ENCODE measurements around the gene EPS8L2. TPM values are rescaled to one million over a fixed set of nuclear protein-coding genes. Genes with fewer than 3 reads are reported as not detected.

EPS8L2 gene
- total RNA-seq, 4 donors from 2014 or later, result 163 to 367 (median 238) TPM

- H3K4me3 ChIP-seq, result no peak overlapping the region
- TF ChIP-seq POLR2A (IDR thresholded peaks at IDR 0.05) (no peak), CTCF (IDR thresholded peaks at IDR 0.05) (no peak)
- peaks cover 9 to 40% (median 12%) of the 10 kb centered on the region in 3 donors for H3K4me1 ChIP-seq
- 84% methylated on average over 7 of the region's 32 CpGs; no CpG with 5 or more reads in 1 of the 2 donors for WGBS, 2 donors
- no peak for DNase-seq
- H3K9me3 ChIP-seq, result no peaks in the 10 kb centered on the region
- H3K36me3 ChIP-seq, result peaks cover 15 to 90% (median 34%) of the 10 kb centered on the region in 3 donors
- no peak overlapping the region for H3K27ac ChIP-seq
- intact Hi-C loops (cut with DNase I), result no loop called here
- H3K27me3 ChIP-seq, result no peaks in the 10 kb centered on the region
Measured at GRCh38 chr11:770642-771616, 64.9 kb downstream of the EPS8L2 start.

GRCh38 chr11:771617-772204 is 65.7 kb downstream of the EPS8L2 start:
- no peaks in the 10 kb centered on the region for H3K9me3 ChIP-seq
- no peak for DNase-seq
- TF ChIP-seq CTCF (IDR thresholded peaks at IDR 0.05) (no peak), POLR2A (IDR thresholded peaks at IDR 0.05) (no peak)
- WGBS, 2 donors, result 43 to 100% methylated on average over 1 to 2 of the region's 15 CpGs
- intact Hi-C loops (cut with DNase I), result no loop called here
- no peak overlapping the region for H3K4me3 ChIP-seq
- H3K27ac ChIP-seq, result no peak overlapping the region
- H3K27me3 ChIP-seq, result no peaks in the 10 kb centered on the region
- H3K36me3 ChIP-seq, result peaks cover 9 to 82% (median 27%) of the 10 kb centered on the region in 3 donors
- peaks cover 17 to 48% (median 18%) of the 10 kb centered on the region in 3 donors for H3K4me1 ChIP-seq

- no peak for TF ChIP-seq POLR2A (IDR thresholded peaks at IDR 0.05)
- TF ChIP-seq CTCF (IDR thresholded peaks at IDR 0.05), result no peak
- intact Hi-C loops (cut with DNase I), result no loop called here
- Histone ChIP-seq H3K27me3 (no peaks in the 10 kb centered on the region), H3K27ac (no peak overlapping the region), H3K4me3 (no peak overlapping the region), H3K36me3 (peaks cover 9 to 72% (median 27%) of the 10 kb centered on the region in 3 donors), H3K4me1 (peaks cover 17 to 51% (median 18%) of the 10 kb centered on the region in 3 donors), H3K9me3 (no peaks in the 10 kb centered on the region)
- DNase-seq, result no peak
- WGBS, 2 donors, result 80 to 93% methylated on average over 1 to 11 of the region's 34 CpGs
Measured at GRCh38 chr11:772429-773390, 66.7 kb downstream of the EPS8L2 start.

GRCh38 chr11:773425-773824 is 67.4 kb downstream of the EPS8L2 start:
- DNase-seq, result no peak
- TF ChIP-seq POLR2A (IDR thresholded peaks at IDR 0.05) (no peak), CTCF (IDR thresholded peaks at IDR 0.05) (no peak)
- Histone ChIP-seq H3K4me1 (peaks cover 22 to 58% (median 23%) of the 10 kb centered on the region in 3 donors), H3K27ac (peak overlapping the region in 1 of 4 donors; percentile 20), H3K4me3 (no peak overlapping the region), H3K9me3 (no peaks in the 10 kb centered on the region), H3K27me3 (no peaks in the 10 kb centered on the region), H3K36me3 (peaks cover 9 to 65% (median 27%) of the 10 kb centered on the region in 3 donors)
- intact Hi-C loops (cut with DNase I), result no loop called here
- 100% methylated on average over 1 to 2 of the region's 5 CpGs for WGBS, 2 donors

Data from esophagus squamous epithelium (tissue), 5 donors.